ENCODE measurements around the gene SLC6A3. TPM values are rescaled to one million over a fixed set of nuclear protein-coding genes. Genes with fewer than 3 reads are reported as not detected.
"Not testable (repeated sequence)": the region's sequence is repeated elsewhere in the genome, so short reads cannot be mapped to it uniquely, and the experiment has no call there.

SLC6A3 gene
- total RNA-seq, 1 donor, result not detected

DNA sequence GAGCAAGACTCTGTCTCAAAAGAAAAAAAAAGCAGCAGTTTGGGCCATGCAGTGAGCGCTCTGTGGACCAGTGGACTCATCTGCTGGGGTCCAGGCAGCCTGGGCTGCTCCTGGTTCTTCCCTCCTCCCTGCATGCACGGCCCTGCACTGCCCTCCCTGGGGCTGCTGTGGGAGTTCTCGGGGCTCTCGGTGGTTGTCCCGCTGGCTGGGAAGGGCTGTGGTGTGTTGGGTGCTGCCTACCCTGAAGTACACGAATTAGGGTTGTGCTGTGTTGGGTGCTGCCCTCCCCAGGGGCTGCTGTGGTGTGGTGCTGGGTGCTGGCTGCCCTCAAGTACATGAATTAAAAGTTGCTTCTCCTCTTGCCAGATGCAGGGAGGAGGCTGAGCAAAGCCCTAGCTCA is 82.1 kb downstream of the SLC6A3 start:
- Histone ChIP-seq H2AFZ (ENCODE audit: low read length) (no peak overlapping the region), H3K4me2 (ENCODE audit: insufficient read depth, low read length) (no peak overlapping the region), H3K4me3 (ENCODE audit: insufficient read depth, low read length) (no peak overlapping the region), H3K9me3 (ENCODE audit: low read depth, low read length) (no peaks in the 10 kb centered on the region), H3K36me3 (ENCODE audit: insufficient read depth, low read length) (no peaks in the 10 kb centered on the region), H3K4me1 (ENCODE audit: insufficient read depth, low read length) (no peaks in the 10 kb centered on the region), H3K79me2 (ENCODE audit: insufficient read depth, low read length) (no peaks in the 10 kb centered on the region), H3K27ac (ENCODE audit: low read depth, low read length) (no peak overlapping the region), H4K20me1 (ENCODE audit: insufficient read depth, low read length) (no peaks in the 10 kb centered on the region), H3K27me3 (ENCODE audit: insufficient read depth, low read length) (peaks cover 30% of the 10 kb centered on the region)
- peak; percentile 59 for DNase-seq (ENCODE audit: insufficient read length, low spot score, missing footprints)
- TF ChIP-seq, protein P1, sequence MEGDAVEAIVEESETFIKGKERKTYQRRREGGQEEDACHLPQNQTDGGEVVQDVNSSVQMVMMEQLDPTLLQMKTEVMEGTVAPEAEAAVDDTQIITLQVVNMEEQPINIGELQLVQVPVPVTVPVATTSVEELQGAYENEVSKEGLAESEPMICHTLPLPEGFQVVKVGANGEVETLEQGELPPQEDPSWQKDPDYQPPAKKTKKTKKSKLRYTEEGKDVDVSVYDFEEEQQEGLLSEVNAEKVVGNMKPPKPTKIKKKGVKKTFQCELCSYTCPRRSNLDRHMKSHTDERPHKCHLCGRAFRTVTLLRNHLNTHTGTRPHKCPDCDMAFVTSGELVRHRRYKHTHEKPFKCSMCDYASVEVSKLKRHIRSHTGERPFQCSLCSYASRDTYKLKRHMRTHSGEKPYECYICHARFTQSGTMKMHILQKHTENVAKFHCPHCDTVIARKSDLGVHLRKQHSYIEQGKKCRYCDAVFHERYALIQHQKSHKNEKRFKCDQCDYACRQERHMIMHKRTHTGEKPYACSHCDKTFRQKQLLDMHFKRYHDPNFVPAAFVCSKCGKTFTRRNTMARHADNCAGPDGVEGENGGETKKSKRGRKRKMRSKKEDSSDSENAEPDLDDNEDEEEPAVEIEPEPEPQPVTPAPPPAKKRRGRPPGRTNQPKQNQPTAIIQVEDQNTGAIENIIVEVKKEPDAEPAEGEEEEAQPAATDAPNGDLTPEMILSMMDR (IDR thresholded peaks at IDR 0.05; ENCODE audit: extremely low read depth, low read depth, low read length), result no peak

DNA sequence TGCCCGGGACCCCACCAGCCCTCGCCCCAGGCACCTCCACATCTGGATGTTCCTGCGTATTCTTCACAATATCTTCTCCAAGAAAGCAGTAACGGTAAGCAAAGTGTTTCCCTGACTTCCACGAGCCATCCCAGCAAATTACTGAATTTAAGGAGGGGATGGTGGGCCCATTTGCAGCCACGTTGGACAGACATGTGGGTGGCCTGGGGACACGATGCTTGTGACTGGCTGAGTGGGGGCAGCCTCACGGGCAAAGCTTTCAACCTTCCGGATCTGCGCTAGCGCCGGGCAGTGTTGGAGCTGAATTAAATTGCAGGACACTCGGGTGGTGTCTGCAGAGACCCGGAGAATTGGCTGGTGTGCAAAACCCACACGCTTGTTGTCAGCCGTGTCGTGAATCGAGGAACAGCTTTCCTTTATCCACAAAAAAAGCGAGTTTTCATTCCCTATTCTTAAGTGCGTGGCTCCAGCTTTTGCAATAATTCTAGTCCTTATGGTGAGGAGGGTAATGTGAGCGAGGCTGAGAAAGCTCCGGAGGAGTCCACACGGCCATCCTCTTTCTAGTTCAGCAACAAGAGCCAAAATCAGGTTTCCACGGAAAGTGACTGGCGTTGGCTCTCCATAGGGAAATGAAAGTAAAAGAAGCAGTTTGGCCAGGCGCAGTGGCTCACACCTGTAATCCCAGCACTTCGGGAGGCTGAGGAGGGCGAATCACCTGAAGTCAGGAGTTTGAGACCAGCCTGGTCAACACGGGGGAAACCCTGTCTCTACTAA is 82.8 kb downstream of the SLC6A3 start:
- Histone ChIP-seq H3K4me2 (ENCODE audit: insufficient read depth, low read length) (no peak overlapping the region), H3K79me2 (ENCODE audit: insufficient read depth, low read length) (no peaks in the 10 kb centered on the region), H2AFZ (ENCODE audit: low read length) (no peak overlapping the region)

DNA sequence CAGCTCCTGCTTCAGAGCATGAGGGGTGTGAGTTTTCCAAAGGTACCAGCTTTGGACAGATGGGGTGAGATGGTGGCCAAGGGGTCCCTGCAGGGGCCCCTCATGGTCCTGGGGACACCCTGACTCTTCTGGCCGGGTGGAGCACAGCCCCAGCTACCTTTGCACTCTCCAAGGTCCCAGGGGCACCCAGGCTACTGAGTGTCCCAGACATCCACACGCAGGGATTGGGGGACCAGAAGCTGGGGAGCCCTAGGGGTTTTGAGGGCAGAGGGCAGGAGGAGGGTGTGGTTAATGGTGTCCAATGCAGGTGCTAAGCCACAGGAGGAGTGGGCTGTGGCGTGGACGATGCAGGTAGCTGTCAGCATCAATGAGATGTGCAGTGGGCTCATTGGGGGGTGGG is 84.4 kb downstream of the SLC6A3 start:
- no peaks in the 10 kb centered on the region for H4K20me1 ChIP-seq (ENCODE audit: insufficient read depth, low read length)
- TF ChIP-seq, protein P1 (IDR thresholded peaks at IDR 0.05; ENCODE audit: extremely low read depth, low read depth, low read length), result no peak
- no peaks in the 10 kb centered on the region for H3K36me3 ChIP-seq (ENCODE audit: insufficient read depth, low read length)
- H3K4me3 ChIP-seq (ENCODE audit: insufficient read depth, low read length), result no peak overlapping the region
- no peak overlapping the region for H3K27ac ChIP-seq (ENCODE audit: low read depth, low read length)
- peaks cover 37% of the 10 kb centered on the region for H3K27me3 ChIP-seq (ENCODE audit: insufficient read depth, low read length)
- peak; percentile 50 for DNase-seq (ENCODE audit: insufficient read length, low spot score, missing footprints)
- no peak overlapping the region for H3K4me2 ChIP-seq (ENCODE audit: insufficient read depth, low read length)
- no peaks in the 10 kb centered on the region for H3K9me3 ChIP-seq (ENCODE audit: low read depth, low read length)
- H3K79me2 ChIP-seq (ENCODE audit: insufficient read depth, low read length), result no peaks in the 10 kb centered on the region
- H3K4me1 ChIP-seq (ENCODE audit: insufficient read depth, low read length), result no peaks in the 10 kb centered on the region
- no peak overlapping the region for H2AFZ ChIP-seq (ENCODE audit: low read length)

More for the DNA sequence above, 82.8 kb downstream of the SLC6A3 start:
- H3K36me3 ChIP-seq (ENCODE audit: insufficient read depth, low read length), result no peaks in the 10 kb centered on the region
- TF ChIP-seq, protein P1 (IDR thresholded peaks at IDR 0.05; ENCODE audit: extremely low read depth, low read depth, low read length), result no peak
- H3K27me3 ChIP-seq (ENCODE audit: insufficient read depth, low read length), result peaks cover 36% of the 10 kb centered on the region
- no peaks in the 10 kb centered on the region for H3K4me1 ChIP-seq (ENCODE audit: insufficient read depth, low read length)
- no peak overlapping the region for H3K27ac ChIP-seq (ENCODE audit: low read depth, low read length)
- no peaks in the 10 kb centered on the region for H4K20me1 ChIP-seq (ENCODE audit: insufficient read depth, low read length)
- H3K4me3 ChIP-seq (ENCODE audit: insufficient read depth, low read length), result no peak overlapping the region
- H3K9me3 ChIP-seq (ENCODE audit: low read depth, low read length), result no peaks in the 10 kb centered on the region
- DNase-seq (ENCODE audit: insufficient read length, low spot score, missing footprints), result peak; percentile 75

DNA sequence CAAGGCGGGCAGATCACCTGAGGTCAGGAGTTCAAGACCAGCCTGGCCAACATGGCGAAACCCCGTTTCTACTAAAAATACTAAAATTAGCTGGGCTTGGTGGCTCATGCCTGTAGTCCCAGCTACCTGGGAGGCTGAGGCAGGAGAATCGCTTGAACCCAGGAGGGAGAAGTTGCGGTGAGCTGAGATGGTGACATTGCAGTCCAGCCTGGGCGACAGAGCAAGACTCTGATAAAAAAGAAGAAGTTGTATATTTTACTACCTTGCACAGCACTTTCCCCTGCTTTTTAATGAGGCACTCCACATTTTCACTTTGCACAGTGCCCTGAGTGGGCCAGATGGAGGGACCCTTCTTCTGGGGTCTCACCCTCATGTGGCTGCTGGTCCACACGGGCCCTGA is 84.9 kb downstream of the SLC6A3 start:
- not testable (repeated sequence) for H3K9me3 ChIP-seq (ENCODE audit: low read depth, low read length); H3K4me3 ChIP-seq (ENCODE audit: insufficient read depth, low read length); DNase-seq (ENCODE audit: insufficient read length, low spot score, missing footprints); H3K79me2 ChIP-seq (ENCODE audit: insufficient read depth, low read length); H2AFZ ChIP-seq (ENCODE audit: low read length); H3K27ac ChIP-seq (ENCODE audit: low read depth, low read length); H4K20me1 ChIP-seq (ENCODE audit: insufficient read depth, low read length); H3K36me3 ChIP-seq (ENCODE audit: insufficient read depth, low read length); H3K4me1 ChIP-seq (ENCODE audit: insufficient read depth, low read length); H3K4me2 ChIP-seq (ENCODE audit: insufficient read depth, low read length)
- H3K27me3 ChIP-seq (ENCODE audit: insufficient read depth, low read length), result peaks cover 37% of the 10 kb centered on the region
